Ovary (tissue), 3 donors: ENCODE data around the gene PTPRO.

Experiments used
- CTCF ChIP-seq, 3 donors: fragments of 450-650 bp in 2 of 3; fragments of 200-600 bp in 1 of 3; IDR thresholded peaks; one replicate each; pipeline versions ENCODE4 v1.5.1 to v1.8.0; 2016 to 2022; ENCODE audit warnings: antibody characterized with exemption in 3 of 3, mild to moderate bottlenecking in 1 of 3
- EP300 ChIP-seq: sonication (generic); formaldehyde crosslinking; IDR thresholded peaks from one replicate; pipeline ENCODE4 v1.6.1; 2017; ENCODE audit warnings: antibody characterized with exemption
- donor health status: DM: no; HTN: no; CAD: no.

- TF ChIP-seq CTCF (IDR thresholded peaks at IDR 0.05) (no peak), EP300 (no peak)
These were observed 214.1 kb downstream of the PTPRO start for GRCh38 chr12:15536446-15536845.
